Lower lobe of right lung (tissue), 2 donors: ENCODE results near the gene XPNPEP3. TPM values are rescaled to one million over a fixed set of nuclear protein-coding genes. Genes with fewer than 3 reads are reported as not detected.
A peak's percentile ranks its signal among the peaks of the same experiment; 100 is the strongest.

ENCODE experiments used
- ATAC-seq, 2 donors: fragments of 200-7000 bp; cut with Tn5 transposase; one replicate each; pipeline ENCODE4 v1.9.1; 2020 to 2022; ENCODE audit warnings: mild to moderate bottlenecking in 2 of 2, moderate library complexity in 2 of 2
- DNase-seq: peaks from one replicate; pipeline ENCODE4 v3.0.0-alpha.2; 2020
- H3K27ac ChIP-seq: fragments of 200-600 bp; one replicate; pipeline ENCODE4 v1.8.0; 2022
- H3K27me3 ChIP-seq: fragments of 200-600 bp; one replicate; pipeline ENCODE4 v1.8.0; 2022; ENCODE audit warnings: low read depth
- H3K36me3 ChIP-seq: fragments of 200-600 bp; one replicate; pipeline ENCODE4 v1.8.0; 2022; ENCODE audit warnings: mild to moderate bottlenecking
- H3K4me1 ChIP-seq: fragments of 200-600 bp; one replicate; pipeline ENCODE4 v1.8.0; 2022
- H3K4me3 ChIP-seq: fragments of 200-600 bp; one replicate; pipeline ENCODE4 v1.8.0; 2022; ENCODE audit warnings: mild to moderate bottlenecking
- H3K9me3 ChIP-seq: fragments of 200-600 bp; one replicate; pipeline ENCODE4 v1.8.0; 2022
- intact Hi-C: fragments of 100-400 bp; cut with DNase I; formaldehyde crosslinking; loops from one replicate; pipeline ENCODE4 v1.11.0; 2022
- total RNA-seq: library from RNA; stranded (reverse); fragmentation: NEBNext Ultra II Directional; extraction: Animal tissue kit (Norgen Biotek cat#: 25700); gene quantifications from one replicate; pipeline ENCODE4 v1.2.1, GENCODE V29; 2021
- TF ChIP-seq, protein P1 (sequence below): fragments of 200-600 bp; IDR thresholded peaks from one replicate; pipeline ENCODE4 v1.8.0; 2022; ENCODE audit warnings: antibody characterized with exemption, mild to moderate bottlenecking
- donor health status: DM: no; HTN: yes; CAD: no; lungs with severe emphysema.

Gene XPNPEP3
- total RNA-seq, 1 donor from 2014 or later = 19.1 TPM

DNA sequence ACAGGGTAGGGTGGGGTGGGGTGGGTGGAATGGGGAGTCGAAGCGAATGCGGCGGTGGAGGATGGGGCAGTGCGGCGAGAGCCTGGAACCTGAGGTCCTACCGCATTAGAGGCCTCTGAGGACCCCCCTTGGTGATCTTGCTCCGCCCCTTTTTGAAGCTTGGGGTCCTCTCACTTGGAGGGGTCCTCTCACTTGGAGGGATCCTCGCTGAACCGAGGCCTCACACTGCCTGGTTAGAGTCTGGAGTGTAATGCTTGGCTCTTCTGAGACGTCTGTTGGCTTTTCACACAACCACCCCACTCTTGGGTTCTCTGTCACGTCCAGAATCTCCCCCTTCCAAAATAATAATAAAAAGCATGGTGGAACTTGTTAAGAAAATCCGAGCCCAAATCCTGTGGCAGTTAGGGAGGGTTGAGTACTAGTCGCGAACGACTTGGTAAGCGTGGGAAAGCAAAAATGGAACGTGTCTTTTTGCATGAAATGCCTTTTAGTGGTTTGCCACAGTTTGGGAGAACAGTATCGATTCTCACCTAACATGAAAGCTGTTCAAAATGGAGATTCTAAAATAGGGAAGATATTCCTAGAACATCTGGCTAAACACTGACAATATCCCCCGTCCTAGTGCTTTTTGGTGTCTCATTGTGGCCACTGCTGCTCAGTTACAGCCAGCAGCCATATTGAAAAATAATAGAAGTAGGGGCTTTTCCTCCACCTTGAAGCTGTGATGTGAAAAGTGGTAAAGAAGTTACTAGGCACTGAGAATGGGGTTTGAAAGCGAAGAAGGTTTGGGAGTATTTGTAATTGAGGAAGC, 95.1 kb downstream of the XPNPEP3 start:
- H3K36me3 ChIP-seq = peaks cover 38% of the 10 kb centered on the region
- H3K27ac ChIP-seq = peak overlapping the region; percentile 98
- intact Hi-C loops = no loop called here
- no peaks in the 10 kb centered on the region for H3K27me3 ChIP-seq
- ATAC-seq (no peak), DNase-seq (no peak)
- TF ChIP-seq, protein P1, sequence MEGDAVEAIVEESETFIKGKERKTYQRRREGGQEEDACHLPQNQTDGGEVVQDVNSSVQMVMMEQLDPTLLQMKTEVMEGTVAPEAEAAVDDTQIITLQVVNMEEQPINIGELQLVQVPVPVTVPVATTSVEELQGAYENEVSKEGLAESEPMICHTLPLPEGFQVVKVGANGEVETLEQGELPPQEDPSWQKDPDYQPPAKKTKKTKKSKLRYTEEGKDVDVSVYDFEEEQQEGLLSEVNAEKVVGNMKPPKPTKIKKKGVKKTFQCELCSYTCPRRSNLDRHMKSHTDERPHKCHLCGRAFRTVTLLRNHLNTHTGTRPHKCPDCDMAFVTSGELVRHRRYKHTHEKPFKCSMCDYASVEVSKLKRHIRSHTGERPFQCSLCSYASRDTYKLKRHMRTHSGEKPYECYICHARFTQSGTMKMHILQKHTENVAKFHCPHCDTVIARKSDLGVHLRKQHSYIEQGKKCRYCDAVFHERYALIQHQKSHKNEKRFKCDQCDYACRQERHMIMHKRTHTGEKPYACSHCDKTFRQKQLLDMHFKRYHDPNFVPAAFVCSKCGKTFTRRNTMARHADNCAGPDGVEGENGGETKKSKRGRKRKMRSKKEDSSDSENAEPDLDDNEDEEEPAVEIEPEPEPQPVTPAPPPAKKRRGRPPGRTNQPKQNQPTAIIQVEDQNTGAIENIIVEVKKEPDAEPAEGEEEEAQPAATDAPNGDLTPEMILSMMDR = no peak
- H3K4me1 ChIP-seq = peaks cover 39% of the 10 kb centered on the region
- H3K9me3 ChIP-seq = no peaks in the 10 kb centered on the region
- peak overlapping the region; percentile 62 for H3K4me3 ChIP-seq

DNA sequence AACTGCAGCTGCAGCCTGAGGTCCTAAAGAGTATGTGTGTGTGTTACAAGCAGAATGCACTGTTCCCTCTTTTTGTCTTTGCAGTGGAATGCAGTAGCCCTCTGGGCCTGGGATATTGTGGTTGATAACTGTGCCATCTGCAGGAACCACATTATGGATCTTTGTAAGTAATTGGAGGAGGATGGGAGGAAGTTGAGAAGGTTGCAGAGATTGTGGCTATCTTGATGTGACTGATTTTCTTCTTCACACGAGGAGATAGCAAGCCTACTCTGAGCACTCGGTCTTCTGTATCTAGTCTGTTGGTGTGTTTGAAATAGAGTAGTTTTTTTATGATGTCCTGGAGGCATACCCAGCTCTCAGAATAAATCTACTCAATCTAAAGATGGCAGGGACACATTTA, 96.5 kb downstream of the XPNPEP3 start:
- Histone ChIP-seq H3K27me3 (no peaks in the 10 kb centered on the region), H3K9me3 (no peaks in the 10 kb centered on the region), H3K4me3 (no peak overlapping the region), H3K27ac (no peak overlapping the region), H3K36me3 (peaks cover 52% of the 10 kb centered on the region), H3K4me1 (peaks cover 39% of the 10 kb centered on the region)
- DNase-seq (no peak), ATAC-seq (no peak)
- TF ChIP-seq, protein P1 = no peak
- intact Hi-C loops = no loop called here

DNA sequence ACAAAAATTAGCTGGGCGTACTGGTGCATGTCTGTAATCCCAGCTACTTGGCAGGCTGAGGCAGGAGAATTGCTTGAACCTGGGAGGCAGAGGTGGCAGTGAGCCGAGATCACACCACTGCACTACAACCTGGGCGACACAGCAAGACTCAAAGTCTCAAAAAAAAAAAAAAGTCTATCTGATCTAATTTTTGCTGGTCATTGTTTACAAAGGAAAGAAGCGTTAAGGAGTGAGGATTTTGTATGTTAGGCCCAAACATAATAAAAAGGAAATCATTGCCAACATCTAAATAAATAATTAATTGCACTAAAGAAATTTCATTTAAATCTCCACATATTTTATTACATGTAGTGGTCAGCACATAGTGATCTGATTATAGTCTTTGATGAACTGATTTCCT, 97.2 kb downstream of the XPNPEP3 start:
- H3K4me3 ChIP-seq = no peak overlapping the region
- no peak overlapping the region for H3K27ac ChIP-seq
- DNase-seq (no peak), ATAC-seq (no peak)
- H3K9me3 ChIP-seq = no peaks in the 10 kb centered on the region
- H3K4me1 ChIP-seq = peaks cover 39% of the 10 kb centered on the region
- intact Hi-C loops = no loop called here
- TF ChIP-seq, protein P1 = no peak
- H3K27me3 ChIP-seq = no peaks in the 10 kb centered on the region
- H3K36me3 ChIP-seq = peaks cover 55% of the 10 kb centered on the region

DNA sequence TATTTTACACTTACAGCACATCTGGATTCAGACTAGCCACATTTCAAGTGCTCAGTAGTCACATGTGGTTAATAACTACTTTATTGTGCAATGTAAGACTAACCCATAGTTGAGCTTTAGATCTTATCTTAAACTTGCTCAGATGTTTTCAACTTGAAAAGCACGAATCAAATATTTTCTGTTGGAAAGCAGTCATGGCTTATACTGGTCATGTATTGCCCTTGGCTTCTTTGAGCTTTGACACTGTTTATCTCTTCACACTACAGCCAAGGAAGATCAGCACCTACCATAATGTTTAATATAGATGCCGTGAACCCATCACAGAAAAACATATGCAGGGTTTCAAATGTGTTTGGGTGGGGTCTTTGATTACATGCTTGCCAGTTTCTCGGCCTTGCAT, 98.6 kb downstream of the XPNPEP3 start:
- intact Hi-C loops = no loop called here
- no peaks in the 10 kb centered on the region for H3K27me3 ChIP-seq
- DNase-seq = no peak
- TF ChIP-seq, protein P1 = no peak
- peaks cover 57% of the 10 kb centered on the region for H3K36me3 ChIP-seq
- no peak for ATAC-seq
- H3K9me3 ChIP-seq = no peaks in the 10 kb centered on the region
- peaks cover 29% of the 10 kb centered on the region for H3K4me1 ChIP-seq
- H3K4me3 ChIP-seq = no peak overlapping the region
- no peak overlapping the region for H3K27ac ChIP-seq

DNA sequence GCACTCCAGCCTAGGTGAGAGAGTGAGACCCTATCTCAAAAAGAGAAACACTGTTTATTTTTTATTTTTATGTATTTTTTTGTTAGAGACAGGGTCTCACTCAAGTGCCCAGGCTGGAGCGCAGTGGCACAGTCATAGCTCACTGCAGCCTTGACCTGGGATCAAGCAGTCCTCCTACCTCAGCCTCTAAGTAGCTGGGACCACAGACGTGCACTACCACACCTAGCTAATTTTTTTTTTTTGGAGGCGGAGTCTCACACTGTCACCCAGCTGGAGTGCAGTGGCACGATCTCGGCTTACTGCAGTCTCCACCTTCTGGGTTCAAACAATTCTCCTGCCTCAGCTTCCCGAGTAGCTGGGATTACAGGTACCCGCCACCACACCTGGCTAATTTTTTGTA, 100.7 kb downstream of the XPNPEP3 start:
- Histone ChIP-seq H3K9me3 (no peaks in the 10 kb centered on the region), H3K4me3 (no peak overlapping the region), H3K36me3 (peaks cover 77% of the 10 kb centered on the region), H3K27ac (no peak overlapping the region), H3K27me3 (no peaks in the 10 kb centered on the region), H3K4me1 (peaks cover 20% of the 10 kb centered on the region)
- ATAC-seq = no peak
- TF ChIP-seq, protein P1 = no peak
- intact Hi-C loops = no loop called here
- DNase-seq = peak; percentile 15
